HG03060 (cell line): ENCODE measurements around the gene ST3GAL3.

Experiments
- ATAC-seq: cut with Tn5 transposase; IDR thresholded peaks from one replicate; pipeline ENCODE4 v1.9.1; 2021; ENCODE audit warnings: low read depth, moderate number of reproducible peaks; ENCODE audit not compliant: unreplicated experiment

Gene ST3GAL3

DNA sequence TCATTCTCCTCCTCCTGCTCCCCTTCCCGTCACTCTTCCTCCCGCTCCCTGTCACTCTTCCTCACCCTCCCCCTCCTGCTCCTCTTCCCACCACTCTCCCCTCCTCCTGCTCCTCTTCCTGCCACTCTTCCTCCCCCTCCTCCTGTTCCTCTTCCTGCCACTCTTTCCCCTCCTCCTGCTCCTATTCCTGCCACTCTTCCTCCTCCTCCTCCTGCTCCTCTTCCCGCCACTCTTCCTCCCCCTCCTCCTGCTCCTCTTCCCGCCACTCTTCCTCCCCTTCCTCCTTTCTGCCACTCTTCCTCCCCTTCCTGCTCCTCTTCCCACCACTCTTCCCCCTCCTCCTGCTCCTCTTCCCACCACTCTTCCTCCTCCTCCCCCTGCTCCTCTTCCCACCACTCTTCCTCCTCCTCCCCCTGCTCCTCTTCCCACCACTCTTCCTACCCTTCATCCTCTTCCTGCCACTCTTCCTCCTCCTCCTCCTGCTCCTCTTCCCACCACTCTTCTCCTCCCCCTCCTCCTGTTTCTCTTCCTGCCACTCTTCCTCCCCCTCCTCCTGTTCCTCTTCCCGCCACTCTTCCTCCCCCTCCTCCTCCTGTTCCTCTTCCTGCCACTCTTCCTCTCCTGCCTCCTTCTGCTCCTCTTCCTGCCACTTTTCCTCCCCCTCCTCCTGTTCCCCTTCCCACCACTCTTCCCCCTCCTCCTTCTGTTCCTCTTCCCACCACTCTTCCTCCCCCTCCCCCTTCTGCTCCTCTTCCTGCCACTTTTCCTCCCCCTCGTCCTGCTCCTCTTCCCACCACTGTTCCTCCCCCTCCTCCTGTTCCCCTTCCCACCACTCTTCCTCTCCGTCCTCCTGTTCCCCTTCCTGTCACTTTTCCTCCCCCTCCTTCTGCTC is 197.6 kb downstream of the ST3GAL3 start:
- ATAC-seq = no peak

DNA sequence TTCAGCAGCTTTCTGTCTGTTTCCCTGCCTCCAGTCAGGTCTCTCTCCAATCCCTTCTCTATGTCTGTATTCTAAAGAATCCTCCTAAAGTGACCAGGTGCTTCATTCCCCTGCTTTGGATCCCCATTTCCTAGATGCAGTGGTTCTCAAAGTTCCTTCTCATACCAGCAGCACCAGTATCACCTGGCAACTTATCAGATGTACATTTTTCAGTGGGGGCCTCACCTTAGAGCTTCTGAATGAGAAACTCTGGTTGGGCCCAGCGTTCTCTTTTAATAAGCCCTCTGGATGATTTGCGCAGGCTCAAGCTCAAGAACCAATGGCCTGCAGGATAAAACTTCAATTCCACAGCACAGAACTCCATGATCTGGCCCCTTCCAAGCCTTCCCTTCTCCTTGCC is 200.9 kb downstream of the ST3GAL3 start:
- no peak for ATAC-seq

DNA sequence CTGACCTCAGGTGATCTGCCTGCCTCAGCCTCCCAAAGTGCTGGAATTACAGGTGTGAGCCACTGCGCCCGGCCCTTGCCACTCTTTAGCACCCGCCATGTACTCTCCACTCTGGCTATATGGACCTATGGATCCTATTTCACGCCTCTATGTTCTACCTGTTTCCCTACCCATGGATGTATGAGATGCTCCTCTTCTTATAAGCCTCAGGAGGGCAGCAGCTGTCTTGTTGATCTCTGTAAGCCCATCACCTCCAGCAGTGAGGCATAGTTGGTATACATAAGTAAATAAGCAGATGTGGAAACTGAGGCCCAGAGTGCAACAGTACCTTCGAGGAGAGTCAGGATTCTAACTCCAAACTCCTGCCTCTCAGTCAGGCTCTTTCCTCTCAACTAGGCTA is 201.5 kb downstream of the ST3GAL3 start:
- ATAC-seq = no peak

DNA sequence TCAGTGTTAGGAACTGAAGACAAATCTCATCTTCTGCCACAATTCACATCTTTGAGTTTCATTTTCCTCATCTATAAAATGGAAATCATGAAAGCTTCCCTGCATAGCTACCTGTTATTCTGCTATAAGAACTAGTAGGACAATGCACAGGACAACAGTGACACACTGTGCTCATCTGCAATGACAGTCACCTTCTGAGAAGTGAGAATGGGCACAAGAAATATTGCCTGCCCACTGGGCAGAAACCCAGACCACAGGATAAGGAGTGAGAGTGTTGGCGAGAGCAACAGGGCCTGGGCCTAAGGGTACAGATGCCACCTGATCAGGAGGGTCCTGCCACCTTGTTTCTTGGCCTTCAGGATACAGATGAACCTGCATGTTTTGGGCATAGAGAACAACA is 203.0 kb downstream of the ST3GAL3 start:
- ATAC-seq = no peak

DNA sequence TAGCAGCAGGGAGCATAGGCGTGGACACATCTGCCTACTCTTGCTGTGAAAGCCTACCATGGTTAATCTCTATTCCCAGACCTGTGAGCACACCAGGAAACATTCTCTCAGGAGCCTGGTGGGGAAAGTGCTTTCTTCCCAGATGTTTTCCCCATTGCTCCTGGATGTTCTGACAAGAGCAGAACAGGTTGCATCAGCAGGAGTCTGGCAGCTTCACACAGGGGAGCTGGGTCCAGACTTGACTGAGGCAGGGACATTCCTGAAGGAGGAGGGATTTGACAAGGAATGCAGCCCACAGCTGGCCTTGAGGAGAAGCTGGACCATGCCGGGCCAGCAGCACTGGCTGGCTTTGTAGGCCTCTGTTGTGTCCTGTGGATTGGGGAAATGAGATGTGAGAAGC is 205.3 kb downstream of the ST3GAL3 start:
- ATAC-seq = no peak

DNA sequence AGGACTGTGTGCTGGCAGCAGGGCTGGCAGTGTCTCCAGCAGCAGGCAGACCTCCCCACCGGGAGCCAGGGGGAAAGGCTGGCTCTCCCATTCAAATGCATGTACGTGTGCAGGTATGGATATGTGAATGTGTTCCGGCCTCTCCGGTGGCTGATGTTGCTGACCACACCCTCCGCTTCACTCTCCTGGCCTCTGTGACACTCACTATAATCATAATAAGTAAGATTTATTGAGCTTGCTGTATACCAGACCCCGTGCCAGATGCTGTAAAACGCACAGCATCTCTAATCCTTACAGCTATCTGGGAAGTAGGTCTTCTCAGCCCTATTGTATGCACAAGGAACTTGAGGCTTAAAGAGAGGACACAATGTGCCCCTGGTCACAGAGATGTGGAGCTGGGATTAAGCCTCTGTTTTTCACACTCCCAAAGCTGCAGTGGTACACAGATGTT is 205.7 kb downstream of the ST3GAL3 start:
- ATAC-seq = no peak

DNA sequence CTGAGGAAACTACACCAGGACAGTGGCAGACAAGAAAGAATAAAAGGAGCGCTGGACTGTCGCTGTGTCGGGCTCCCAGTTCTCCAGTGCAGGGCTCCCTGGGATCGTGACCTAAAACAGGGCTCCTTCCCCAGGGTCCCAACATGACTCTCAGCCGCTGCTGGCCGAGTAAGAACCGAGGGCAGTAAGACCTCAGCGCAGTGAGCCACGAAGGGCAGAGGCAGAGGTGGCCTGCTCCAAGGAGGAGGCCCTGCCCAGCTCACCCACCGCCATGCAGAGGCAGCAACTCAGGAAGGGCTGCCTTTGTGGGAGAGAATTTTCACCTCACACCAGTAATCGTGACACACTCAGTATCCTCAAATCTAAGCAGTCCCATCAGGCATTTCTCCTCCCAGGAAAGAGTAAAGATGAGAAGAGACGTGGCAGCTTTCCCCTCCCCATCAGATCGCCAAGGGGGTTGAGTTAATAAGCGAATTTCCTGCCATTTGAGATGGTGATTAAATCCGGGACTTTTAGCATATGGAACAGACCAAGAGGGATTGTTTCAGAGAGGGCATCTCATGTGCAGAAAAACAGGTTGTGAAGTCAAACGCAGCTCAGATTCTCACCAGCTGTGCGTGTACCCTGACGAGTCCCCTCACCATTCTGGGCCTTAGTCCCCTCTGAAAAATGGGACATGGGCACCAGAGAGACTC is 206.5 kb downstream of the ST3GAL3 start:
- no peak for ATAC-seq

DNA sequence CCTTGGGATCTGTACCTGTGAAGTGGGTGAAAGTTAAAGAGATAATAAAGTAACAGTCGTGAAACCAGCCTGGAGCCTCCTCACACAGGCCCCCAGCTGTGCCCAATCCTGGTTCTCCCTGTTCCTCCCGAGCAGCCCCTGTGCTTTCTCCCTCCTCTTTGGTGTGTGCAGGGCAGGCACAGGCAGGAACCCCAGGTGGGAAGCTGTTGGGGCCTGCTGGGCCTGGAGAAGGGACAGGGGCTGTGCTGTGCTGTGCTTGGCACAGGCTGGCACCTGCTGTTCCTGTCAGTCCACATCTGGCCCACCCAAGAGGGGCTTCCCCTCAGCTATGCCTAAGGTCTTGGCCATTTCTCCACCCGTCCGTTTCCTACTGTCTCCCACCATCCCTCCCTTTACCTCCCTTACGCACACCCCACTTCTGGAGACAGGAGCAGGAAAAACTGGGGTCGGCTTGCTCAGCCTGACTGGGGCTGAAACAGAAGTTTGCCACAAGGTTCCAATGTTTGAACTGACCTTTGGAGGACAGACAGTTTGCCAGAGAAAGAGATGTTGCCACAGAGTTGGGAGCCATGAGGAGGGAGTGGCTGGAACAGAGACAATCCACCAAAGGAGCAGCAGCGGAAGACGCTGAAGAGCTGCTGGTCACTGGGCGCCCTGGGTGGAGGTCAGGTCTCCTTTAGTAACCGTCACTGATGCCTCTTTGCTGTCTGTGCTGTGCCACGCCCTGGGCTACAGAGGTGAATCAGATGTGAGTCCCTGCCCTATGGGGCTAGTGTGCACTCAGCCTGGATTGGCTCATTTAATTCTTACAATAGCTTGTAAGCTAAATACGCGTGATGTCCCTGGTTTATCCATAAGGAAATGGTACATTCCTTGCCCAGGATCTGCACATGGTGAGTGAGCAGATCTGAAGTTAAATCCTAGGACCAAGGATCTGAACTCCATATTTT is 207.5 kb downstream of the ST3GAL3 start:
- no peak for ATAC-seq

DNA sequence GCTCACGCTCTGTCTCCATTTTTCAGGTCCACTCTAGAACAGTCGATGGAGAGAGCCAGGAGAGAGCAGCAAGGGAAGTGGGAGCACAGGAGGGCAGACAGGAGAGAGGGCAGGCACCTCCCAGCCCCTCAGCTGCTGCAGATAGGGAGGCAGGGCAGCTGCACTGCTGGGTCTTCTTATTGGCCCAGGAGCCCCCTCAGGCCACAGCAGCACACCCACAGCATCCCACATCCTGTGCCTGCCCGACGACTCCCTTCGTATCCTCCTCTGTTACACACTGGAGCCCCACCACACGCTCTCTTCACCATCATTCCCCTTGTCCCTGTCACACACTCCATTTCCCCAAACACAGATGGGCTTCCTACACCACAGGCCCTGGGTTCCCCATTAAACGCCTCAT is 212.6 kb downstream of the ST3GAL3 start:
- ATAC-seq = no peak

DNA sequence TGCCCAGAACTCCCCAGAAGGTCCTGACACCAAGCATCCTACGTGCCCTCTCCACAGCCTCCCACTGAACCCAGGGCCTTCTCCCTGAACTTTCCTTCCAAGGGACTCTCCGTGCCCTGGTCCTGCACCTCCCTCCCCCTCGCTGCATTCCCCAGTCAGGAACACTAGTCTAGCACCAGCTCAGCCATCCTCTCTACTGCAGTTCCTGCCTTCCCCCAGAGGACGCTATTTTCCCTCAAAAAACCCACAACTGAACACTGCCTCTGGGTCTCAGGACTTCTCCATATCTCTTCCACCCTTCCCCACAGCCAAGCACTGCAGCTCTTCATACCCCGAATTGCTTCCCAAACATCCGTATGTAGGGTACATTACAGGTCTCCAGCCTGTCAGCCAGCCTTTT is 213.7 kb downstream of the ST3GAL3 start:
- ATAC-seq = no peak

DNA sequence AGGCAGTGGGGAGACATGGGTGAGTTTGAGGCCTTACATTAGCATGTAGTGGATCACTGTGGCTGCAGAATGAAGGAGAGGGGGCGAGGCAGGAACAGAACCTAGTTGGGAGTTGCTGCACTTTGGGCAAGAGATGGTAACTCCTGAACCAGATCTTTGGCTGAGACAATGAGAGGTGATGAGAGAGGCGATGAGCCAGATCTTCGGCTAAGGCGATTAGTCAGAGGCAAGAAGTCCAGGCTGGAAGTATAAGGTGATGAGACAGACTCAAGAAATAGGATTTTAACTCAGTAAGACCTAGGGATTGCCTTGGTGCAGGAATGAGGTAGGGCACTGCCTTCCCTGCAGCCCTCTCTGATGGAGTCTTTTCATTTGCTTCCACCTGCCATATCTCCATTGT is 217.2 kb downstream of the ST3GAL3 start:
- no peak for ATAC-seq

DNA sequence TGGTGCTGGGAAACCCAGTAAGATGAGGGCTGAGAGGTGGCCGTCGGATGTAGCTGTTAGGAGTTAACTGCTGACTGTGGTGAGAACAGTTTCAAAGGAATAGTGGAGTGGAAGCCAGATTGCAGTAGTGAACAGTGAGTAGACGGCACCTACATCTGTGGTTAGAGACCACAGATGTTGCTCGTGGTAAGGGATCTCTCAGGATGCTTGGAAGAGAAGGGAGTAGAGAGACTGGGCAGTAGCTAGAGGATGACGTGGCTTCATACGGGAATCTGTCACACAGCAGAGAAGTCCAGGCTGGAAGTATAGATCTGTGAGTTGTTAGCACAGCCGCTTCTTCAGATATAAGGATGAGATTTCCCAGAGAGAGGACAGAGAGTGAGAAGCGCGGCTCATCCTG is 218.5 kb downstream of the ST3GAL3 start:
- no peak for ATAC-seq

DNA sequence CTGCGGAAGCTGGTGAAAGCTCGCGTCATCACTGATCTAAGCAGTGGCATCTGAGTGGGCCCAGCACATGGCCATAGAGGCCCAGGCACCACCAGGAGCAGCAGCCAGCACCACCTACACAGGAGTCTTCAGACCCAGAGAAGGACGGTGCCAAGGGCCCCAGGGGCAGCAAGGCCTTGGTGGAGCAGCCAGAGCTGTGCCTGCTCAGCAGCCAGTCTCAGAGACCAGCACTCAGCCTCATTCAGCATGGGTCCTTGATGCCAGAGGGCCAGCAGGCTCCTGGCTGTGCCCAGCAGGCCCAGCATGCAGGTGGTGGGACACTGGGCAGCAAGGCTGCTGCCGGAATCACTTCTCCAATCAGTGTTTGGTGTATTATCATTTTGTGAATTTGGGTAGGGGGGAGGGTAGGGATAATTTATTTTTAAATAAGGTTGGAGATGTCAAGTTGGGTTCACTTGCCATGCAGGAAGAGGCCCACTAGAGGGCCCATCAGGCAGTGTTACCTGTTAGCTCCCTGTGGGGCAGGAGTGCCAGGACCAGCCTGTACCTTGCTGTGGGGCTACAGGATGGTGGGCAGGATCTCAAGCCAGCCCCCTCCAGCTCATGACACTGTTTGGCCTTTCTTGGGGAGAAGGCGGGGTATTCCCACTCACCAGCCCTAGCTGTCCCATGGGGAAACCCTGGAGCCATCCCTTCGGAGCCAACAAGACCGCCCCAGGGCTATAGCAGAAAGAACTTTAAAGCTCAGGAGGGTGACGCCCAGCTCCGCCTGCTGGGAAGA is 223.0 kb downstream of the ST3GAL3 start:
- no peak for ATAC-seq

DNA sequence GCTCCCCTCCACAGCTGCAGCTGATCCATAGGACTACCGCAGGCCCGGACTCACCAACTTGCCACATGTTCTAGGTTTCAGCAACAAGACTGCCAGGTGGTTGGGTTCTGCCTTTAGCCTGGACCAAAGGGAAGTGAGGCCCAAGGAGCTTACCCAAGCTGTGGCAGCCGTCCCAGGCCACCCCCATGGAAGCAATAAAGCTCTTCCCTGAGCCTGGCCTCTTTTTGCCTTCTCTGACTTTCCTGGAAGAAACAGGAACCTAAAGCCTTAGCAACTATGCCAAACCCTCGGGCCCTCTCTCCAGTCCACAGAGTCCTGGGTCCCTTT is 223.6 kb downstream of the ST3GAL3 start:
- ATAC-seq = no peak

DNA sequence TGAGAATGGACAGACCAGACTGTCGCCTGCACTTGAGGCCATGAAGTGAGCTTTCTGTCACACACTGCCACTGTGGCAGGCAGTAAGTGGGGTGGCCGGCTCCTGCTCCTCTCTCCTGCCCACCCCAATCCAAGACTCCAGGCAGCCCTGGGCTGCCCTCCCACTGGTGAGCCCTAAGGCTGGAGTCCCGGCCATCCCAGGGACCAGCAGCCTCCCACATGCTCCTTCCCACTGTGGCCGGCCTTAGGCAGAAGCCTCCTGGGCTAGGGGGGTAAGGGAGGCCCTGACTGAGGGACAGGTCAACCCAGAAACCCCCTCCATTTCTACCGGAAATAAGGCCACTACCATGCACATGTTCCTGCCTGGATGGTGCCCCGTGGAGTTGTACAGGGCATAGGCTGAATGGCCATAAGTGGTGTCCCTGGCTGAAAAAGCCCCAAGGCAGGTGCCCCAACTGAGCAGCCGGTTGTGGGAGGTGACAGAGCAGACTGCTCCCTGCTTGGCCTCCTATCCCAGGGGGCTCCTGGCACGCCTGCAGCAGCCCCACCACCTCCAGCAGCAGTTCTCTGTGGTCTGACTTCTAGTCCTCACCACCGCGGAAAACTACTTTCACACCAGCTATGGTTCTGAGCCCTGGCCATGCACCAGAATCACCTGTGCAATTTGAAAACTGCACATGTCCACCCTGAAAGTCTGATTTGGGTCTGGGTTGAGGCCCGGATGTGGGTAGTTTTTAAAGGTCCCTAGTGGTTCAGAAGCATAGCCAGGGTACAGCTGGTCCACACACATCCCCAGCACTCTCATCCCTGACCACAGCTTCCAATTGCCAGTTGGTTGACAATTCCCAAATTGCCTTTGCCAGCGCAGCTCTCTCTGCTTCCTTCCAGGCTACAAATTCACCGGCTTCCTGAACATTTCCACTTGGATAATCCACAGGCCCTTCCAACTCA is 224.7 kb downstream of the ST3GAL3 start:
- ATAC-seq = no peak

DNA sequence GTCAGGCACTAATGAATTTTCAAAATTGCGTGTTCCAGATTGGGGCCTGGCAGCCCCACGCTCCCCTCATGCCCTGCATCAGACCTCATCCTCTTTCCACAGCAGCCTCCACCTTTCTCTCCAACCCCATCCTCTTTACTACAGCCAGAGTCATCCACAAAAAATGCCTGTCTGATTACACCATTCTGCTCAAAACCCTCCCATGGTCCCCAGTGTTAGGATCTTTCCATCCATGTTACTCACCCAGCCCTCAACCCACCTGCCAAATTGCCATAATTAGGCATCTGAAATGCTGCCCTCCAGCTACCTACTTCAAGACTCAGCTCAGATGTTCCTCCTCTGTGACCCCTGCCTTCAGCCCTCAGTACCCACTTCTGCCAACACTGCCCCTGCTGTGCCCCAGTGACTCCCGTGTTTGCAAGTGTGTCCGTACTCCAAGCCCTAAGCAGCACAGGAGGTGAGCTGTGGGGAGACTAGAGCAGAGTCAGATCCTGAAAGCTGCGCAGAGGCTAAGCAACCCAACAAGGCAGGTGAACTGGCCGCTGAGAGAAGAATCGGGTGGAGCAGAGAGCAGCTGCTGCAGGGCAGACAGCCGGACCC is 225.6 kb downstream of the ST3GAL3 start:
- no peak for ATAC-seq

DNA sequence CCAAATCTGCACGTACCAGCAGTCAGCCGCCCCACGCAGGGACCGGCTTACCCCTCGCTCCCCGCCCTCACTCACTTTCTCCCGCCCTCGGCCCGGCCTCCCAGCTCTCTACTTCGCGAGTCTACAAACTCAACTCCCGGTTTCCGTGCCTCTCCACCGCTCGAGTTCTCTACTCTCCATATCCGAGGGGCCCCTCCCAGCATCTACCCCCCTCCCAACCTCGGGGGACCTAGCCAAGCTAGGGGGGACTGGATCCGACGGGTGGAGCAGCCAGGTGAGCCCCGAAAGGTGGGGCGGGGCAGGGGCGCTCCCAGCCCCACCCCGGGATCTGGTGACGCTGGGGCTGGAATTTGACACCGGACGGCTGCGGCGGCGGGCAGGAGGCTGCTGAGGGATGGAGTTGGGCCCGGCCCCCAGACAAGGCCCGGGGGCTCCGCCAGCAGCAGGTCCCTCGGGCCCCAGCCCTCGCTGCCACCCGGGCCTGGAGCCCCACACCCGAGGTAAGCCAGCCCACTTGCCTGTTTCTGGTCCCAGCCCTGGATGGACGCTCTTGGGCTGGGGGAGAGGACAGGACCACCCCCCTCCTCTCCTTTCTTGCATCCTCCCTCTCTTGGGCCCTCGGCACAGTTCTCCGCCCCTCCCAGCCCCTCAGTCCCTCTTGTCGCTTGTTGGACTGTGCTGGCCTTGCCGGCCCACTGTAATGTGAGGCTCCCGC is 226.2 kb downstream of the ST3GAL3 start, which contains the start of gene ARTN:
TSS of gene ARTN (plus strand) at position 416 of the 715 bp plus-strand sequence. CDS start 1,856 bp downstream, outside the sequence.
- ATAC-seq = no peak
